ENCODE results near the gene DNM3. TPM values are rescaled to one million over a fixed set of nuclear protein-coding genes. Genes with fewer than 3 reads are reported as not detected.

Gene DNM3
- total RNA-seq, 1 experiment from 2014 or later = 2.7 TPM

- Histone ChIP-seq H4K8ac (replicated peaks; ENCODE audit: insufficient read length, low read depth, low read length) (no peak overlapping the region), H2BK15ac (ENCODE audit: low read depth, low read length) (no peak overlapping the region), H3K18ac (ENCODE audit: insufficient read length, low read depth, low read length) (no peak overlapping the region), H2AK5ac (ENCODE audit: insufficient read length, low read length) (no peak overlapping the region), H3K9ac (ENCODE audit: extremely low read depth, insufficient read length, low read length) (no peak overlapping the region), H2BK5ac (ENCODE audit: insufficient read length, low read length) (no peak overlapping the region), H4K91ac (ENCODE audit: insufficient read length, low read depth, low read length) (no peak overlapping the region), H2BK20ac (ENCODE audit: low read depth, low read length, poor library complexity, severe bottlenecking) (no peak overlapping the region), H3K79me1 (ENCODE audit: insufficient read depth, low read depth, low read length, poor library complexity, severe bottlenecking) (no peaks in the 10 kb centered on the region), H4K5ac (ENCODE audit: insufficient read length, low read depth, low read length) (no peak overlapping the region), H3K9me3 (ENCODE audit: control insufficient read depth, low read depth, low read length) (no peaks in the 10 kb centered on the region), H3K4me2 (ENCODE audit: insufficient read depth, insufficient read length, low read length) (no peak overlapping the region), H2AFZ (ENCODE audit: low read length) (no peak overlapping the region), H3K27ac (ENCODE audit: insufficient read length, low read depth, low read length) (no peak overlapping the region), H3K27me3 (ENCODE audit: insufficient read depth, low read length) (no peaks in the 10 kb centered on the region), H3K23ac (ENCODE audit: insufficient read length, low read depth, low read length) (no peak overlapping the region), H3K23me2 (ENCODE audit: insufficient read length, low read depth, low read length, poor library complexity, severe bottlenecking) (no peaks in the 10 kb centered on the region), H2BK120ac (ENCODE audit: low read depth, low read length, poor library complexity, severe bottlenecking) (no peak overlapping the region), H3K4me1 (ENCODE audit: insufficient read depth, low read length) (no peaks in the 10 kb centered on the region), H3K4ac (ENCODE audit: low read depth, low read length) (no peak overlapping the region), H3K14ac (ENCODE audit: insufficient read depth, low read length) (no peak overlapping the region), H2BK12ac (ENCODE audit: insufficient read length, low read depth, low read length) (no peak overlapping the region), H3T11ph (ENCODE audit: low read length) (no peak overlapping the region), H3K56ac (ENCODE audit: insufficient read length, low read depth, low read length) (no peak overlapping the region), H4K20me1 (ENCODE audit: control insufficient read depth, insufficient read depth, insufficient read length) (no peaks in the 10 kb centered on the region), H3K79me2 (ENCODE audit: insufficient read depth, low read length) (no peaks in the 10 kb centered on the region)
- H3K27ac Mint-ChIP-seq = no peak overlapping the region
- H3K4me3 Mint-ChIP-seq = no peak overlapping the region
- peaks cover 0 to 2% of the 10 kb centered on the region in 2 experiments; a peak in 2 of 4 replicates for H3K4me1 Mint-ChIP-seq
- H3K9me3 Mint-ChIP-seq = no peaks in the 10 kb centered on the region
- TF ChIP-seq CTCF (conservative IDR thresholded peaks at IDR 0.05) = no peak
- H3K36me3 Mint-ChIP-seq (ENCODE audit: insufficient read depth in 1 of 3, low read depth in 3 of 3) = no peaks in the 10 kb centered on the region
- DNase-seq = no peak
- no peaks in the 10 kb centered on the region for H3K27me3 Mint-ChIP-seq (ENCODE audit: low read depth)
These were observed 564.6 kb downstream of the DNM3 start for GRCh38 chr1:172405912-172406311.
